HG03457 (cell line): ENCODE data around the gene GZF1.
A peak's percentile ranks its signal among the peaks of the same experiment; 100 is the strongest.
"Not testable (repeated sequence)": the region's sequence is repeated elsewhere in the genome, so short reads cannot be mapped to it uniquely, and the experiment has no call there.

Experiments
- ATAC-seq: cut with Tn5 transposase; IDR thresholded peaks from one replicate; pipeline ENCODE4 v1.9.1; 2021; ENCODE audit warnings: moderate number of reproducible peaks; ENCODE audit not compliant: unreplicated experiment

GZF1 gene

GRCh38 chr20:23344336-23344735 is 17.6 kb upstream of the GZF1 start:
- ATAC-seq: no peak

- no peak for ATAC-seq
These were observed 16.0 kb upstream of the GZF1 start for GRCh38 chr20:23346002-23346401.

GRCh38 chr20:23347791-23348190 is 14.2 kb upstream of the GZF1 start:
- ATAC-seq: no peak

GRCh38 chr20:23348510-23348909 is 13.5 kb upstream of the GZF1 start:
- ATAC-seq: not testable (repeated sequence)

GRCh38 chr20:23349338-23350195 is 12.4 kb upstream of the GZF1 start:
- ATAC-seq: peak; percentile 31

GRCh38 chr20:23350196-23350903 is 11.6 kb upstream of the GZF1 start, which contains the start of gene NXT1:
TSS of gene NXT1 (plus strand) at chr20:23350791. CDS start at chr20:23354042, 3,251 bp downstream.
- peak; percentile 76 for ATAC-seq

- ATAC-seq: peak; percentile 18
These were observed 10.8 kb upstream of the GZF1 start for GRCh38 chr20:23350904-23351838.

GRCh38 chr20:23356203-23356602 is 5.8 kb upstream of the GZF1 start:
- no peak for ATAC-seq

- ATAC-seq: peak; percentile 71
These were observed 4.0 kb upstream of the GZF1 start for GRCh38 chr20:23357767-23358562.

- no peak for ATAC-seq
These were observed 3.4 kb upstream of the GZF1 start for GRCh38 chr20:23358563-23358906.

GRCh38 chr20:23358923-23359593 is 2.9 kb upstream of the GZF1 start:
- no peak for ATAC-seq

GRCh38 chr20:23360531-23360930 is 1.5 kb upstream of the GZF1 start:
- no peak for ATAC-seq

- no peak for ATAC-seq
These were observed 885 bp upstream of the GZF1 start for GRCh38 chr20:23361119-23361475.

- ATAC-seq: peak; percentile 9
These were observed 642 bp downstream of the GZF1 start for GRCh38 chr20:23362392-23363256.

GRCh38 chr20:23363257-23363649 is 1.3 kb downstream of the GZF1 start:
- ATAC-seq: no peak

- ATAC-seq: no peak
These were observed 3.6 kb downstream of the GZF1 start for GRCh38 chr20:23365390-23366165.

- no peak for ATAC-seq
These were observed 4.4 kb downstream of the GZF1 start for GRCh38 chr20:23366384-23366783.

GRCh38 chr20:23367770-23368169 is 5.8 kb downstream of the GZF1 start:
- no peak for ATAC-seq
